GM23338 (cell line): ENCODE results near the gene PRM3. TPM values are rescaled to one million over a fixed set of nuclear protein-coding genes. Genes with fewer than 3 reads are reported as not detected.

Experiments used
- ATAC-seq: fragments of 200-7000 bp; cut with Tn5 transposase; 3 replicates; pipeline ENCODE4 v1.9.1; 2020
- DNase-seq: peaks from one replicate; pipeline ENCODE4 v3.0.0-alpha.2; 2015; ENCODE audit warnings: low spot score
- H2AFZ ChIP-seq: fragments of 200-600 bp; sonication (generic); 2 replicates; pipeline ENCODE4 v1.8.0; 2016; ENCODE audit warnings: antibody characterized with exemption, mild to moderate bottlenecking, moderate library complexity
- H3F3A ChIP-seq: fragments of 200-600 bp; sonication (generic); replicated peaks from 2 replicates; pipeline ENCODE4 v1.8.0; 2017; ENCODE audit warnings: antibody characterized with exemption, mixed run types, low read depth
- H3K27ac ChIP-seq: fragments of 200-600 bp; sonication (generic); 2 replicates; pipeline ENCODE4 v1.6.1; 2016; ENCODE audit warnings: low read depth
- H3K27me3 ChIP-seq: fragments of 200-600 bp; sonication (generic); 2 replicates; pipeline ENCODE4 v1.8.0; 2016; ENCODE audit warnings: mild to moderate bottlenecking, mixed run types, moderate library complexity; ENCODE audit not compliant: insufficient read depth
- H3K36me3 ChIP-seq: fragments of 200-600 bp; sonication (generic); 2 replicates; pipeline ENCODE4 v1.8.0; 2016; ENCODE audit warnings: mild to moderate bottlenecking; ENCODE audit not compliant: insufficient read depth
- H3K4me1 ChIP-seq: fragments of 200-600 bp; sonication (generic); 2 replicates; pipeline ENCODE4 v1.8.0; 2016; ENCODE audit warnings: mild to moderate bottlenecking, moderate library complexity; ENCODE audit not compliant: insufficient read depth
- H3K4me2 ChIP-seq: fragments of 200-600 bp; sonication (generic); 2 replicates; pipeline ENCODE4 v1.7.1; 2017; ENCODE audit warnings: mixed run types
- H3K4me3 ChIP-seq: fragments of 200-600 bp; sonication (generic); 2 replicates; pipeline ENCODE4 v1.6.1; 2016; ENCODE audit warnings: mixed run types
- H3K79me2 ChIP-seq: fragments of 200-600 bp; sonication (generic); replicated peaks from 2 replicates; pipeline ENCODE4 v1.8.0; 2017; ENCODE audit warnings: mild to moderate bottlenecking; ENCODE audit not compliant: insufficient read depth
- H3K9me2 ChIP-seq: fragments of 200-600 bp; sonication (generic); 2 replicates; pipeline ENCODE4 v1.8.0; 2017; ENCODE audit not compliant: insufficient read depth
- H4K20me1 ChIP-seq: fragments of 200-600 bp; sonication (generic); replicated peaks from 2 replicates; pipeline ENCODE4 v1.8.0; 2017; ENCODE audit warnings: mild to moderate bottlenecking; ENCODE audit not compliant: insufficient read depth
- H3K27ac Mint-ChIP-seq: 2 replicates; pipeline ENCODE4 v1.8.0; 2020; ENCODE audit warnings: inconsistent platforms, mild to moderate bottlenecking, moderate library complexity, mixed read lengths
- H3K27me3 Mint-ChIP-seq: 3 replicates; pipeline ENCODE4 v1.8.0; 2022; ENCODE audit warnings: low read depth, mild to moderate bottlenecking, moderate library complexity, mixed read lengths, inconsistent platforms; ENCODE audit not compliant: insufficient read depth, poor library complexity
- H3K36me3 Mint-ChIP-seq: 3 replicates; pipeline ENCODE4 v1.8.0; 2021; ENCODE audit warnings: low read depth, mild to moderate bottlenecking, inconsistent platforms, moderate library complexity, mixed read lengths
- H3K4me1 Mint-ChIP-seq: 3 replicates; pipeline ENCODE4 v1.8.0; 2020; ENCODE audit warnings: mild to moderate bottlenecking, inconsistent platforms, mixed read lengths
- H3K4me3 Mint-ChIP-seq: 3 replicates; pipeline ENCODE4 v1.8.0; 2021; ENCODE audit warnings: moderate library complexity, mild to moderate bottlenecking, inconsistent platforms, mixed read lengths
- H3K9me3 Mint-ChIP-seq: 3 replicates; pipeline ENCODE4 v1.8.0; 2020; ENCODE audit warnings: moderate library complexity, mild to moderate bottlenecking, inconsistent platforms, mixed read lengths
- CREB1 ChIP-seq: fragments of 250-450 bp; sonication (Bioruptor Pico); IDR thresholded peaks from 2 replicates; pipeline ENCODE4 v1.5.0; 2020; ENCODE audit warnings: low read depth, mild to moderate bottlenecking, moderate library complexity
- EZH2 ChIP-seq: fragments of 200-600 bp; sonication (generic); IDR thresholded peaks from one replicate; pipeline ENCODE4 v1.8.0; 2017; ENCODE audit warnings: antibody characterized with exemption, mild to moderate bottlenecking, low read depth; ENCODE audit not compliant: unreplicated experiment
- JUNB ChIP-seq: IDR thresholded peaks from one replicate; pipeline ENCODE4 v1.6.1; 2016; ENCODE audit warnings: antibody characterized with exemption; ENCODE audit not compliant: unreplicated experiment
- NANOG ChIP-seq: IDR thresholded peaks from 2 replicates; pipeline ENCODE4 v1.6.1; 2016; ENCODE audit warnings: antibody characterized with exemption, borderline replicate concordance
- POLR2AphosphoS5 ChIP-seq: IDR thresholded peaks from 2 replicates; pipeline ENCODE4 v1.6.1; 2016; ENCODE audit warnings: antibody characterized with exemption, low read depth
- STAT1 ChIP-seq: IDR thresholded peaks from one replicate; pipeline ENCODE4 v1.6.1; 2016; ENCODE audit warnings: antibody characterized with exemption; ENCODE audit not compliant: unreplicated experiment
- ZNF331 ChIP-seq: fragments of 250-450 bp; sonication (Bioruptor Pico); IDR thresholded peaks from 2 replicates; pipeline ENCODE4 v1.5.0; 2020; ENCODE audit warnings: low read depth, mild to moderate bottlenecking, moderate library complexity
- polyA plus RNA-seq: library from polyadenylated mRNA; unstranded; fragments of >200 nt; fragmentation: Nextera tagmentation; extraction: Ambion mirVana; gene quantifications from 2 replicates; pipeline ENCODE4 v1.2.1, GENCODE V29; 2016
- total RNA-seq: library from RNA; depleted of rRNA; stranded (reverse); fragments of >200 nt; shearing (Covaris generic); gene quantifications from 2 replicates; pipeline ENCODE4 v1.2.3, GENCODE V29; 2014
- TF ChIP-seq, protein P1 (sequence below): fragments of 250-450 bp; sonication (Bioruptor Pico); IDR thresholded peaks from 2 replicates; pipeline ENCODE4 v1.5.0; 2020; ENCODE audit warnings: mild to moderate bottlenecking, moderate library complexity
- TF ChIP-seq, protein P2 (sequence below), 2 experiments: fragments of 200-600 bp in 1 of 2; sonication (generic) in 1 of 2; conservative IDR thresholded peaks; 2 replicates each; pipeline versions ENCODE4 v1.5.1 to v1.6.1; 2016 to 2017; ENCODE audit warnings: antibody characterized with exemption in 2 of 2, low read depth in 2 of 2, mild to moderate bottlenecking in 2 of 2, moderate library complexity in 1 of 2

Gene PRM3
- total and polyA plus RNA-seq, 2 experiments from 2014 or later = not detected

DNA sequence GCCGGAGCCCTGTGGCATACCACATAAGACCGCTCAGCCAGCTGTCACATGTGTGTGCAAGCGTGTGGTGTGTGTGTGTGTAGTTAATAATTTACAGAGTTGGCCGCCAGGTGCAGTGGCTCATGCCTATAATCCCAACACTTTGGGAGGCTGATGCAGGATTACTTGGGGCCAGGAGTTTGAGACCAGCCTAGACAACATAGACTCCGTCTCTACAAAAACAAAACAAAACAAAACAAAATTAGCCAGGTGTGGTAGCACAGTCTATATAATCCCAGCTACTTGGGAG, 37.8 kb downstream of the PRM3 start (continued):
- TF ChIP-seq, protein P1, sequence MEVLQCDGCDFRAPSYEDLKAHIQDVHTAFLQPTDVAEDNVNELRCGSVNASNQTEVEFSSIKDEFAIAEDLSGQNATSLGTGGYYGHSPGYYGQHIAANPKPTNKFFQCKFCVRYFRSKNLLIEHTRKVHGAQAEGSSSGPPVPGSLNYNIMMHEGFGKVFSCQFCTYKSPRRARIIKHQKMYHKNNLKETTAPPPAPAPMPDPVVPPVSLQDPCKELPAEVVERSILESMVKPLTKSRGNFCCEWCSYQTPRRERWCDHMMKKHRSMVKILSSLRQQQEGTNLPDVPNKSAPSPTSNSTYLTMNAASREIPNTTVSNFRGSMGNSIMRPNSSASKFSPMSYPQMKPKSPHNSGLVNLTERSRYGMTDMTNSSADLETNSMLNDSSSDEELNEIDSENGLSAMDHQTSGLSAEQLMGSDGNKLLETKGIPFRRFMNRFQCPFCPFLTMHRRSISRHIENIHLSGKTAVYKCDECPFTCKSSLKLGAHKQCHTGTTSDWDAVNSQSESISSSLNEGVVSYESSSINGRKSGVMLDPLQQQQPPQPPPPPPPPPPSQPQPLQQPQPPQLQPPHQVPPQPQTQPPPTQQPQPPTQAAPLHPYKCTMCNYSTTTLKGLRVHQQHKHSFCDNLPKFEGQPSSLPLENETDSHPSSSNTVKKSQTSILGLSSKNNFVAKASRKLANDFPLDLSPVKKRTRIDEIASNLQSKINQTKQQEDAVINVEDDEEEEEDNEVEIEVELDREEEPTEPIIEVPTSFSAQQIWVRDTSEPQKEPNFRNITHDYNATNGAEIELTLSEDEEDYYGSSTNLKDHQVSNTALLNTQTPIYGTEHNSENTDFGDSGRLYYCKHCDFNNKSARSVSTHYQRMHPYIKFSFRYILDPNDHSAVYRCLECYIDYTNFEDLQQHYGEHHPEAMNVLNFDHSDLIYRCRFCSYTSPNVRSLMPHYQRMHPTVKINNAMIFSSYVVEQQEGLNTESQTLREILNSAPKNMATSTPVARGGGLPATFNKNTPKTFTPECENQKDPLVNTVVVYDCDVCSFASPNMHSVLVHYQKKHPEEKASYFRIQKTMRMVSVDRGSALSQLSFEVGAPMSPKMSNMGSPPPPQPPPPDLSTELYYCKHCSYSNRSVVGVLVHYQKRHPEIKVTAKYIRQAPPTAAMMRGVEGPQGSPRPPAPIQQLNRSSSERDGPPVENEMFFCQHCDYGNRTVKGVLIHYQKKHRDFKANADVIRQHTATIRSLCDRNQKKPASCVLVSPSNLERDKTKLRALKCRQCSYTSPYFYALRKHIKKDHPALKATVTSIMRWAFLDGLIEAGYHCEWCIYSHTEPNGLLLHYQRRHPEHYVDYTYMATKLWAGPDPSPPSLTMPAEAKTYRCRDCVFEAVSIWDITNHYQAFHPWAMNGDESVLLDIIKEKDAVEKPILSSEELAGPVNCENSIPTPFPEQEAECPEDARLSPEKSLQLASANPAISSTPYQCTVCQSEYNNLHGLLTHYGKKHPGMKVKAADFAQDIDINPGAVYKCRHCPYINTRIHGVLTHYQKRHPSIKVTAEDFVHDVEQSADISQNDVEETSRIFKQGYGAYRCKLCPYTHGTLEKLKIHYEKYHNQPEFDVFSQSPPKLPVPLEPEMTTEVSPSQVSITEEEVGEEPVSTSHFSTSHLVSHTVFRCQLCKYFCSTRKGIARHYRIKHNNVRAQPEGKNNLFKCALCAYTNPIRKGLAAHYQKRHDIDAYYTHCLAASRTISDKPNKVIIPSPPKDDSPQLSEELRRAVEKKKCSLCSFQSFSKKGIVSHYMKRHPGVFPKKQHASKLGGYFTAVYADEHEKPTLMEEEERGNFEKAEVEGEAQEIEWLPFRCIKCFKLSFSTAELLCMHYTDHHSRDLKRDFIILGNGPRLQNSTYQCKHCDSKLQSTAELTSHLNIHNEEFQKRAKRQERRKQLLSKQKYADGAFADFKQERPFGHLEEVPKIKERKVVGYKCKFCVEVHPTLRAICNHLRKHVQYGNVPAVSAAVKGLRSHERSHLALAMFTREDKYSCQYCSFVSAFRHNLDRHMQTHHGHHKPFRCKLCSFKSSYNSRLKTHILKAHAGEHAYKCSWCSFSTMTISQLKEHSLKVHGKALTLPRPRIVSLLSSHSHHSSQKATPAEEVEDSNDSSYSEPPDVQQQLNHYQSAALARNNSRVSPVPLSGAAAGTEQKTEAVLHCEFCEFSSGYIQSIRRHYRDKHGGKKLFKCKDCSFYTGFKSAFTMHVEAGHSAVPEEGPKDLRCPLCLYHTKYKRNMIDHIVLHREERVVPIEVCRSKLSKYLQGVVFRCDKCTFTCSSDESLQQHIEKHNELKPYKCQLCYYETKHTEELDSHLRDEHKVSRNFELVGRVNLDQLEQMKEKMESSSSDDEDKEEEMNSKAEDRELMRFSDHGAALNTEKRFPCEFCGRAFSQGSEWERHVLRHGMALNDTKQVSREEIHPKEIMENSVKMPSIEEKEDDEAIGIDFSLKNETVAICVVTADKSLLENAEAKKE (CRISPR knock-in tag) = no peak
- TF ChIP-seq, protein P2, sequence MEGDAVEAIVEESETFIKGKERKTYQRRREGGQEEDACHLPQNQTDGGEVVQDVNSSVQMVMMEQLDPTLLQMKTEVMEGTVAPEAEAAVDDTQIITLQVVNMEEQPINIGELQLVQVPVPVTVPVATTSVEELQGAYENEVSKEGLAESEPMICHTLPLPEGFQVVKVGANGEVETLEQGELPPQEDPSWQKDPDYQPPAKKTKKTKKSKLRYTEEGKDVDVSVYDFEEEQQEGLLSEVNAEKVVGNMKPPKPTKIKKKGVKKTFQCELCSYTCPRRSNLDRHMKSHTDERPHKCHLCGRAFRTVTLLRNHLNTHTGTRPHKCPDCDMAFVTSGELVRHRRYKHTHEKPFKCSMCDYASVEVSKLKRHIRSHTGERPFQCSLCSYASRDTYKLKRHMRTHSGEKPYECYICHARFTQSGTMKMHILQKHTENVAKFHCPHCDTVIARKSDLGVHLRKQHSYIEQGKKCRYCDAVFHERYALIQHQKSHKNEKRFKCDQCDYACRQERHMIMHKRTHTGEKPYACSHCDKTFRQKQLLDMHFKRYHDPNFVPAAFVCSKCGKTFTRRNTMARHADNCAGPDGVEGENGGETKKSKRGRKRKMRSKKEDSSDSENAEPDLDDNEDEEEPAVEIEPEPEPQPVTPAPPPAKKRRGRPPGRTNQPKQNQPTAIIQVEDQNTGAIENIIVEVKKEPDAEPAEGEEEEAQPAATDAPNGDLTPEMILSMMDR (conservative IDR thresholded peaks at IDR 0.05; ENCODE audit: low read depth in 2 of 2) = no peak
- TF ChIP-seq CREB1 (CRISPR knock-in tag) = no peak
- TF ChIP-seq EZH2 = no peak

DNA sequence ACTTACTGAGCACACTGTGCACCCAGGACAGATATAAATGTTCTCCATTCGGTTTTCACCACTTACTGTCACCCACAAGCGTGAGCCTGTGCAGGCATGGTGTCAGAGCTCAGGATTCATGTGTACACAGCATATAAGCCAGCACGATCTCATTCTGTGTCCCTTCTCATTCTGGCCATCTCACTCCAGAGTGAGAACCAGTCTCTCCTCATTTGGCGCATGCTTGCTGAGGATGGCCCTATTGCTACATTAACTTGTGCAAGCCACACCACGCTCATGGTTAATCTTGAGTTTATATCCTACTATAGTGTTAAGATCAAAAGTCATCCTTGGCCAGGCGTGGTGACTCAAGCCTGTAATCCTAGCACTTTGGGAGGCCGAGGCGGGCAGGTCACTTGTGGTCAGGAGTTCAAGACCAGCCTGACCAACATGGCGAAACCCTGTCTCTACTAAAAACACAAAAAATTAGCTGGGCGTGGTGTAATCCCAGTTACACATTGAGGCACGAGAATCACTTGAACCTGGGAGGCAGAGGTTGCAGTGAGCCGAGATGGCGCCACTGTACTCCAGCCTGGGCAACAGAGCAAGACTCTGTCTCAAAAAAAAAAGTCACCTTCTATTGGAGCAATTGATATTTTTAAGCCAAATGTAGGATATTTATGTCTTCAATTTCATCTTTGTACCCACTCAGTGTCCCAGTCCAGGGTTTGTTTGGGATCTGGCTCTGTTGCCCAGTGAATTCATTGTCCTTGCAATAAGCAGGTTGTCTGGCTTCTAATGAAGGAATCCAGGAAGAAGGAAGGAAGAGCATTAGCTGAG, 38.3 kb downstream of the PRM3 start:
- no peak overlapping the region for H3K27ac ChIP-seq
- H3K9me3 Mint-ChIP-seq = no peaks in the 10 kb centered on the region

More for the DNA sequence above, 38.3 kb downstream of the PRM3 start:
- no peaks in the 10 kb centered on the region for H3K79me2 ChIP-seq
- no peak for TF ChIP-seq NANOG
- no peak for TF ChIP-seq EZH2
- no peak for TF ChIP-seq JUNB
- TF ChIP-seq, protein P2 (conservative IDR thresholded peaks at IDR 0.05; ENCODE audit: low read depth in 2 of 2) = no peak
- no peak for TF ChIP-seq POLR2AphosphoS5
- TF ChIP-seq STAT1 = no peak
- TF ChIP-seq ZNF331 = no peak
- no peaks in the 10 kb centered on the region for H3K36me3 ChIP-seq
- peaks cover 9% of the 10 kb centered on the region; the same call in 1 of the 2 replicates for H3K4me1 ChIP-seq
- Mint-ChIP-seq H3K36me3 (no peaks in the 10 kb centered on the region), H3K4me1 (peaks cover 8% of the 10 kb centered on the region), H3K4me3 (no peak overlapping the region), H3K27me3 (peaks cover 12% of the 10 kb centered on the region), H3K27ac (no peak overlapping the region)
- no peak overlapping the region for H2AFZ ChIP-seq
- H4K20me1 ChIP-seq = no peaks in the 10 kb centered on the region
- no peak overlapping the region for H3K4me3 ChIP-seq
- 0 out of 2 replicates have a peak, but pooled peaks cover 6% of the 10 kb centered on the region for H3F3A ChIP-seq
- H3K4me2 ChIP-seq = no peak overlapping the region
- DNase-seq (no peak), ATAC-seq (no peak)
- H3K27me3 ChIP-seq = no peaks in the 10 kb centered on the region
- H3K9me2 ChIP-seq = no peaks in the 10 kb centered on the region
